H1 (cell line): Measurements from ENCODE around the gene RAB29. TPM values are rescaled to one million over a fixed set of nuclear protein-coding genes. Genes with fewer than 3 reads are reported as not detected.

Source experiments
- CTCF ChIA-PET: fragments of 300-600 bp; sonication (Branson Sonifier 250); formaldehyde crosslinking; loops from one replicate; lab custom pipeline; 2021; ENCODE audit not compliant: partially characterized antibody; lab: Charles Lee
- POLR2A ChIA-PET: fragments of 300-600 bp; sonication (Branson Sonifier 250); formaldehyde crosslinking; loops from one replicate; lab custom pipeline; 2021; ENCODE audit warnings: inconsistent platforms; ENCODE audit not compliant: partially characterized antibody; lab: Charles Lee
- DNase-seq, 2 experiments: peaks; one replicate each; pipeline versions ENCODE4 v3.0.0 to v3.0.0-alpha.2; 2010 to 2022; ENCODE audit warnings: low spot score in 2 of 2, low read depth in 1 of 2, mixed read lengths in 1 of 2
- FAIRE-seq: peaks from 2 replicates; lab custom pipeline; 2011; peaks lifted over from hg19 to GRCh38; lab: Jason Lieb, UNC
- H2AFZ ChIP-seq: 2 replicates; pipeline ENCODE4 v1.8.1; 2012; ENCODE audit warnings: low read length, inconsistent platforms
- H2AK5ac ChIP-seq: 2 replicates; pipeline ENCODE4 v1.6.1; 2013; ENCODE audit warnings: low read depth, low read length
- H2BK120ac ChIP-seq: replicated peaks from 2 replicates; pipeline ENCODE3; 2013; ENCODE audit warnings: low read depth, low read length, inconsistent platforms
- H2BK12ac ChIP-seq: 2 replicates; pipeline ENCODE4 v1.6.1; 2013; ENCODE audit warnings: low read depth, low read length
- H2BK15ac ChIP-seq: 2 replicates; pipeline ENCODE4 v1.6.1; 2013; ENCODE audit warnings: low read length
- H2BK20ac ChIP-seq: 2 replicates; pipeline ENCODE4 v1.6.1; 2013; ENCODE audit warnings: low read length
- H2BK5ac ChIP-seq: 2 replicates; pipeline ENCODE4 v1.6.1; 2013; ENCODE audit warnings: low read depth, low read length
- H3K14ac ChIP-seq: 2 replicates; pipeline ENCODE4 v1.6.1; 2013; ENCODE audit warnings: inconsistent platforms; ENCODE audit not compliant: insufficient read length
- H3K18ac ChIP-seq: 2 replicates; pipeline ENCODE4 v1.6.1; 2013; ENCODE audit warnings: low read length; ENCODE audit errors: extremely low read depth
- H3K23ac ChIP-seq: 2 replicates; pipeline ENCODE4 v1.6.1; 2013; ENCODE audit warnings: inconsistent platforms; ENCODE audit not compliant: insufficient read length
- H3K23me2 ChIP-seq: 2 replicates; pipeline ENCODE4 v1.6.1; 2013; ENCODE audit warnings: low read depth, low read length
- H3K27ac ChIP-seq: 2 replicates; pipeline ENCODE4 v1.6.1; 2011; ENCODE audit warnings: low read depth, low read length, inconsistent platforms
- H3K27me3 ChIP-seq, 4 experiments: replicated peaks in 1 of 4; 1 replicate in 1 of 4; 2 replicates in 3 of 4; pipeline versions ENCODE4 v1.6.1 to v1.8.1; 2011 to 2013; ENCODE audit warnings: low read length in 3 of 4, mild to moderate bottlenecking in 3 of 4, inconsistent platforms in 2 of 4, mixed read lengths in 2 of 4, moderate library complexity in 1 of 4; ENCODE audit not compliant: control insufficient read depth in 3 of 4, insufficient read depth in 3 of 4; ENCODE audit errors: extremely low read depth in 1 of 4
- H3K36me3 ChIP-seq, 4 experiments: 2 replicates each; pipeline versions ENCODE4 v1.6.1 to v1.8.1; 2011 to 2013; ENCODE audit warnings: mild to moderate bottlenecking in 4 of 4, low read length in 3 of 4, moderate library complexity in 2 of 4, control low read depth in 1 of 4, inconsistent platforms in 1 of 4; ENCODE audit not compliant: insufficient read depth in 4 of 4, control insufficient read depth in 2 of 4
- H3K4ac ChIP-seq: replicated peaks from 2 replicates; pipeline ENCODE3; 2013; ENCODE audit warnings: low read length, low read depth, mixed read lengths, inconsistent platforms; ENCODE audit not compliant: insufficient read length
- H3K4me1 ChIP-seq, 4 experiments: replicated peaks in 1 of 4; 1 replicate in 1 of 4; 2 replicates in 3 of 4; pipeline versions ENCODE4 v1.6.1 to v1.8.1; 2011 to 2013; ENCODE audit warnings: low read length in 3 of 4, inconsistent platforms in 2 of 4, mixed read lengths in 1 of 4; ENCODE audit not compliant: insufficient read depth in 4 of 4, control insufficient read depth in 3 of 4
- H3K4me2 ChIP-seq, 2 experiments: 2 replicates each; pipeline versions ENCODE4 v1.6.1 to v1.8.1; 2011 to 2013; ENCODE audit warnings: low read depth in 2 of 2, low read length in 2 of 2, control low read depth in 1 of 2, inconsistent platforms in 1 of 2, mild to moderate bottlenecking in 1 of 2; ENCODE audit not compliant: insufficient read depth in 1 of 2
- H3K4me3 ChIP-seq, 4 experiments: fragments of 200-600, 300-600 bp in 1 of 4; sonication (generic), shearing (Covaris generic), sonication (Bioruptor Twin) in 1 of 4; 2 replicates each; pipeline versions ENCODE4 v1.5.1 to v1.8.1; 2011 to 2016; ENCODE audit warnings: low read length in 4 of 4, low read depth in 3 of 4, control low read depth in 2 of 4, inconsistent platforms in 2 of 4, mild to moderate bottlenecking in 2 of 4, mixed read lengths in 1 of 4, moderate library complexity in 1 of 4; ENCODE audit not compliant: insufficient read depth in 2 of 4; ENCODE audit errors: extremely low read depth in 1 of 4
- H3K56ac ChIP-seq: replicated peaks from 2 replicates; pipeline ENCODE3; 2013; ENCODE audit warnings: low read depth, mild to moderate bottlenecking, mixed read lengths, low read length, inconsistent platforms; ENCODE audit not compliant: insufficient read length
- H3K79me1 ChIP-seq: 2 replicates; pipeline ENCODE4 v1.6.1; 2013; ENCODE audit warnings: low read depth, low read length, control low read depth
- H3K79me2 ChIP-seq, 2 experiments: 2 replicates each; pipeline versions ENCODE4 v1.6.1 to v1.8.1; 2012 to 2013; ENCODE audit warnings: low read length in 2 of 2, mild to moderate bottlenecking in 2 of 2, inconsistent platforms in 1 of 2; ENCODE audit not compliant: insufficient read depth in 2 of 2, control insufficient read depth in 1 of 2
- H3K9ac ChIP-seq, 4 experiments: replicated peaks in 1 of 4; 1 replicate in 1 of 4; 2 replicates in 3 of 4; pipeline versions ENCODE4 v1.6.1 to v1.8.1; 2011 to 2013; ENCODE audit warnings: low read depth in 3 of 4, low read length in 3 of 4, control low read depth in 2 of 4, mild to moderate bottlenecking in 2 of 4, moderate library complexity in 2 of 4, inconsistent platforms in 1 of 4; ENCODE audit errors: extremely low read depth in 1 of 4
- H3K9me3 ChIP-seq, 2 experiments: 2 replicates each; pipeline versions ENCODE4 v1.6.1 to v1.8.1; 2012 to 2013; ENCODE audit warnings: mild to moderate bottlenecking in 2 of 2, moderate library complexity in 2 of 2, control low read depth in 1 of 2, inconsistent platforms in 1 of 2, low read depth in 1 of 2, low read length in 1 of 2, mixed read lengths in 1 of 2; ENCODE audit not compliant: insufficient read depth in 2 of 2
- H4K20me1 ChIP-seq, 2 experiments: replicated peaks in 1 of 2; 2 replicates each; pipeline versions ENCODE3 to v1.8.1; 2011 to 2013; ENCODE audit warnings: inconsistent platforms in 2 of 2, low read length in 2 of 2, mild to moderate bottlenecking in 1 of 2; ENCODE audit not compliant: insufficient read depth in 2 of 2, control insufficient read depth in 1 of 2
- H4K5ac ChIP-seq: 2 replicates; pipeline ENCODE4 v1.6.1; 2013; ENCODE audit warnings: low read length, low read depth, mixed read lengths, inconsistent platforms; ENCODE audit not compliant: insufficient read length
- H4K8ac ChIP-seq: 2 replicates; pipeline ENCODE4 v1.8.0; 2013; ENCODE audit warnings: mild to moderate bottlenecking, moderate library complexity, low read length, inconsistent platforms; ENCODE audit not compliant: insufficient read depth; ENCODE audit errors: extremely low read depth
- H4K91ac ChIP-seq: replicated peaks from 2 replicates; pipeline ENCODE3; 2013; ENCODE audit warnings: low read length, mixed read lengths, inconsistent platforms; ENCODE audit not compliant: insufficient read length
- ASH2L ChIP-seq: fragments of 200-600, 300-600 bp; sonication (generic); IDR thresholded peaks from one replicate; pipeline ENCODE4 v1.7.1; 2017; ENCODE audit warnings: low read length
- CTBP2 ChIP-seq: IDR thresholded peaks from 2 replicates; pipeline ENCODE4 v1.7.0; 2011; ENCODE audit warnings: borderline replicate concordance, mild to moderate bottlenecking, moderate library complexity, mixed read lengths, low read length; ENCODE audit not compliant: insufficient read depth, insufficient read length
- EZH2 ChIP-seq: fragments of 200-600 bp; sonication (generic); IDR thresholded peaks from 2 replicates; pipeline ENCODE4 v1.7.1; 2012; ENCODE audit warnings: low read depth, mild to moderate bottlenecking, moderate library complexity, low read length, inconsistent platforms; ENCODE audit not compliant: severe bottlenecking
- GTF2F1 ChIP-seq: IDR thresholded peaks from 2 replicates; pipeline ENCODE4 v1.6.1; 2012; ENCODE audit warnings: low read depth, low read length, improper control_type of control experiment, borderline replicate concordance
- HDAC6 ChIP-seq: IDR thresholded peaks from one replicate; pipeline ENCODE4 v1.7.1; 2012; ENCODE audit warnings: low read depth, mild to moderate bottlenecking, inconsistent platforms, low read length, moderate library complexity
- MAX ChIP-seq: IDR thresholded peaks from 2 replicates; pipeline ENCODE4 v1.6.1; 2012; ENCODE audit warnings: inconsistent platforms
- RAD21 ChIP-seq, 2 experiments: IDR thresholded peaks in 1 of 2; conservative IDR thresholded peaks in 1 of 2; 2 replicates each; pipeline ENCODE4 v1.6.1; 2011; ENCODE audit warnings: low read depth in 2 of 2, low read length in 2 of 2, improper control_type of control experiment in 1 of 2, inconsistent platforms in 1 of 2, mild to moderate bottlenecking in 1 of 2, moderate library complexity in 1 of 2
- RNF2 ChIP-seq: fragments of 200-900, 300-1000 bp; sonication (generic); IDR thresholded peaks from 2 replicates; pipeline ENCODE4 v1.7.1; 2016; ENCODE audit warnings: borderline replicate concordance, low read depth, mild to moderate bottlenecking, antibody characterized with exemption, low read length; ENCODE audit not compliant: poor library complexity, severe bottlenecking; ENCODE audit errors: missing control alignments
- RXRA ChIP-seq: IDR thresholded peaks from 2 replicates; pipeline ENCODE4 v1.6.1; 2011; ENCODE audit warnings: low read depth, mild to moderate bottlenecking, low read length, moderate library complexity; ENCODE audit not compliant: insufficient read depth
- SP1 ChIP-seq: IDR thresholded peaks from 2 replicates; pipeline ENCODE4 v1.6.1; 2011; ENCODE audit warnings: low read depth, low read length
- TCF12 ChIP-seq: IDR thresholded peaks from 2 replicates; pipeline ENCODE4 v1.6.1; 2011; ENCODE audit warnings: low read depth, mild to moderate bottlenecking, low read length
- WGBS, 2 experiments: shearing (Covaris generic) in 1 of 2; methylation state at CpG; one replicate each; pipeline versions ENCODE4 v1.1.6 to v1.1.7; 2013 to 2015; ENCODE audit warnings: low lambda C conversion rate in 2 of 2, mixed read lengths in 2 of 2, inconsistent platforms in 1 of 2, low coverage in 1 of 2, missing lambda C conversion rate in 1 of 2; ENCODE audit not compliant: insufficient replicate concordance in 2 of 2, insufficient coverage in 1 of 2, insufficient read length in 1 of 2; ENCODE audit errors: extremely low coverage in 1 of 2, missing lambda C conversion rate in 1 of 2; 5-methylcytosine and 5-hydroxymethylcytosine counted together
- polyA plus RNA-seq, 7 experiments: library from polyadenylated mRNA; depleted of rRNA in 3 of 7; stranded (reverse) in 5 of 7; unstranded in 2 of 7; fragments of >200 nt in 5 of 7; fragments of 200-250 nt in 2 of 7; gene quantifications; 1 replicate in 5 of 7; 2 replicates in 1 of 7; 4 replicates in 1 of 7; pipeline versions ENCODE4 v1.2.1 to v1.2.3, GENCODE V29; 2011 to 2013; ENCODE audit warnings: missing spikeins in 2 of 7, mixed read lengths in 2 of 7
- total RNA-seq: library from RNA; stranded (reverse); fragmentation: NEBNext Ultra II Directional; extraction: Animal tissue kit (Norgen Biotek cat#: 25700); gene quantifications from 2 replicates; pipeline ENCODE4 v1.2.1, GENCODE V29; 2021

The RAB29 gene
- total and polyA plus RNA-seq, 2 of the 8 experiments (the other 6 are each of a cell fraction or from before 2014, with no cell fraction given) = 10.1 to 17.3 TPM

DNA sequence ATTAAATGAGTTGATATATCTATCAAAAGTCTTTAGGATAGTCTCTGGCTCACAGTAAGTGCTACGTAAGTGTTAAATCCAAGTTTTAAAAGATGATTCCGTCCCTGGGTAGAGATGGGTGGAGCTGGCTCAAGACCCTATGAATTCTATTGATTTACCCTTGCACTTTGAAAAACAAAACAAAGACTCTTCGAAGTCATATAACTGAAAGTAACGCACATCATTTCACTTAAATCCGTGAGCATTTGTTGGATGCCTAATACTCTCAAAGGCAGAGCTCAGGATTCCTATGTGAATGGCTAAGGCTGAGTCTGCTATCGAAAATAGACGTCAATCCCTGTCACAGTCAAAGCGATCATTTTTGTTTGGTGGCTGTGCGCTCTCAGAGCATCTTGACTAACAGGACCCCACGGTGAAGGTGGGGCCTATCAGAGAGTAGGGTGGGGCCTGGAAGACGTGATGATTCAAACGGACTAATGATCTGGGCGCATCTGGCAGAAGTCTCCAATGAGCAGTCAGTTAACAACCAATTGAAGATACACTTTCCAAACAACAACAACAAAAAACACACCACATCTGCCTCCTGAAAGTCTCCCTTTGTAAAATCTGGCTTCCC lies 24.1 kb downstream of the RAB29 start:
- Histone ChIP-seq H3K36me3 (peaks cover 0 to 7% (median 0%) of the 10 kb centered on the region in 4 experiments; a peak in 2 of 8 replicates), H2BK120ac (no peak overlapping the region), H2BK5ac (no peak overlapping the region), H2BK20ac (no peak overlapping the region; the same call in 1 of the 2 replicates), H3K4me2 (peak overlapping the region; percentile 74 to 82; a peak in 1 of 4 replicates), H4K8ac (no peak overlapping the region), H4K5ac (no peak overlapping the region), H3K27ac (no peak overlapping the region), H4K91ac (no peak overlapping the region), H3K23ac (no peak overlapping the region), H3K18ac (no peak overlapping the region), H2BK15ac (no peak overlapping the region), H3K4me1 (peaks cover 0 to 10% (median 4%) of the 10 kb centered on the region in 4 experiments; a peak in 4 of 7 replicates), H4K20me1 (peaks cover 14 to 21% of the 10 kb centered on the region in 2 experiments), H3K14ac (no peak overlapping the region), H3K56ac (no peak overlapping the region), H3K9me3 (no peaks in the 10 kb centered on the region), H2AK5ac (no peak overlapping the region), H3K4ac (no peak overlapping the region), H3K27me3 (no peaks in the 10 kb centered on the region), H3K79me2 (peaks cover 28 to 31% of the 10 kb centered on the region in 2 experiments), H3K4me3 (peak overlapping the region in 1 of 4 experiments; percentile 97; a peak in 1 of 8 replicates), H2AFZ (no peak overlapping the region), H3K9ac (no peak overlapping the region; a peak in 1 of 7 replicates), H3K79me1 (no peaks in the 10 kb centered on the region), H2BK12ac (no peak overlapping the region; the same call in 1 of the 2 replicates), H3K23me2 (peaks cover 5% of the 10 kb centered on the region)
- POLR2A ChIA-PET = interaction anchor here (0.6 to 1.2 kb wide), 3 partner anchors 36 to 128 kb away, joined by 3 to 4 read pairs (median 3); partner anchors contain the start of gene ELK4
- CTCF ChIA-PET = interaction anchor here (0.6 to 1.3 kb wide), 3 partner anchors 8 to 350 kb away, joined by 3 read pairs; no protein-coding TSS in a partner anchor
- FAIRE-seq = peak; percentile 90
- WGBS, 2 experiments = 81% methylated on average over 13 of the region's 13 CpGs; no CpG with 5 or more reads in 1 of the 2 experiments
- DNase-seq = no peak
- TF ChIP-seq EZH2 (no peak), HDAC6 (no peak), TCF12 (no peak), ASH2L (no peak), CTBP2 (no peak), MAX (no peak), RXRA (no peak), RAD21 (IDR thresholded peaks at IDR 0.05 in 1 of 2, conservative IDR thresholded peaks at IDR 0.05 in 1 of 2; ENCODE audit: low read depth in 2 of 2, low read length in 2 of 2) (no peak), RNF2 (no peak), SP1 (no peak), GTF2F1 (no peak)
